GM18867 (cell line): ENCODE data around the gene FUT7.

ENCODE experiments used
- ATAC-seq: cut with Tn5 transposase; IDR thresholded peaks from one replicate; pipeline ENCODE4 v1.9.1; 2021; ENCODE audit warnings: mild to moderate bottlenecking, moderate library complexity; ENCODE audit not compliant: unreplicated experiment

The FUT7 gene

DNA sequence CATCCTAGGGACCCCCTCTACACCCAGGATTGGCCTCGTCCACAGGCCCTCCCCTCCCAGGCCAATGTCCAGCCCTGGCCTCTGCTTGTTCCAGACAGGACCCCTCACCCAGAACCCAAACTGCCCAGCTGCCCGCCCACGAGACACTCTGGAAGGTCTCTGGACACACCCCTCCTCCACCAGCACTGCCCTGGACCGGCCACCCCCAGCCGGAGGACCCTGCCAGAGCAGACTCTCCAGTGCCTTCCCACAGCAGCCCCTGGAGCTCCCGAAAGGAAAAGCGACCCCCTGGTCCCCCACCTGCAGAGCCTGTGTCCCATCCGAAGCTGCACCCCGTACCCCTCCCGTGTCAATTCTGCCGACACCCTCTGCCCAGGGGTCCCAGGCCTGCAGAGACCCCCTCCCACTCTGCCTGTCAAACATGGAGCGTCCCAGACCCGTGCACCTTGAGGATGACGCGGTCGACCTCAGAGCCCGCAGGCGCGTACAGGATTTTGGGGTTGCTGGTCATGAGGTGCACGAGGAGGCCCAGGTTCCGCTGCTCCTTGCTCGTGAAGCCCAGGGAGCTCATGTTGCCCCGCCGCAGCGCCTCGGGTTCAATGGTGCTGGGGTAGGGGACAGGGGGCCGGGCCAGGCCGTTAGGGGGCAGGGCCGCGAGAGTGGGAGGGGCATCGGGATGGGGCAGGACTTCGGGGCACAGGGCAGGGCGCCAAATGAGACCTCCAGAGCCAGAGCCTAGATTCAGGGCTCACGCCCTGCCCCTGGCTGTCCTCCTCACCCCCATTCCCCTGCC, 11.8 kb downstream of the FUT7 start:
- ATAC-seq: no peak

DNA sequence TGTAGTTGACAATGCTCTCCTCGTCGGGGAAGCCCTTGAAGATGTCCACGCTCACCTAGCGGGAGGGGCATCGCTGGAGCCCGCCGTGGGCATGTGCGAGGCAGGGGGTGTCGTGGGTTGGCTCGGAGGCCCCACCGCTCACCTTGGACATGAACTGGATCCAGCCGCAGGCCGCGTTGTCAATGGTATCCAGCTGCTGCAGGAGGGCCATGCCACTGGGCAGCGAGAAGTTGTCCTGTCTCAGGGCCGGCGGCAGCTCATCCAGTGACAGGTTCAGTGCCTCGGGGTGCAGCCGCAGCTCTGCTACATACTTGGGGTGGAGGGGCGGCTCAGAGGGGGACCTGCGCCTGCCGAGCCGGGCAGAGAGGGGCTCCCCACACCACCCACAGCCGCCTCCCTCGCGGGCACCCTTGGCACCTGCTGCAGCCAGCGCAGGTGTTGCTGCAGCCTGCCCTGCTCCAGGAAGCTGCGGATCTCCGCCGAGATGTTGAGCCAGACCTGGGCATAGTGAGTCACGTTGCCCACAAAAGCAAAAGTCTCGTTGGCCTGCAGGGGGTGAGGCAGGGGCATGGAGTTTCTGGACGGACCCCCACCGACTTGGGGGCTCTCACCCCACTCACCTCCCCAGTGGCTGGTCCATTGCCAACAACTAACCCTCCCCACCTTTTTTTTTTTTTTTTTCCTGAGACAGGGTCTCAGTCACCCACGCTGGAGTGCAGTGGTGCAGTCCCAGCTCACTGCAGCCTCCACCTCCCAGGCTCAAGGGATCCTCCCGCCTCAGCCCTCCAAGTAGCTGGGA, 12.9 kb downstream of the FUT7 start:
- no peak for ATAC-seq

DNA sequence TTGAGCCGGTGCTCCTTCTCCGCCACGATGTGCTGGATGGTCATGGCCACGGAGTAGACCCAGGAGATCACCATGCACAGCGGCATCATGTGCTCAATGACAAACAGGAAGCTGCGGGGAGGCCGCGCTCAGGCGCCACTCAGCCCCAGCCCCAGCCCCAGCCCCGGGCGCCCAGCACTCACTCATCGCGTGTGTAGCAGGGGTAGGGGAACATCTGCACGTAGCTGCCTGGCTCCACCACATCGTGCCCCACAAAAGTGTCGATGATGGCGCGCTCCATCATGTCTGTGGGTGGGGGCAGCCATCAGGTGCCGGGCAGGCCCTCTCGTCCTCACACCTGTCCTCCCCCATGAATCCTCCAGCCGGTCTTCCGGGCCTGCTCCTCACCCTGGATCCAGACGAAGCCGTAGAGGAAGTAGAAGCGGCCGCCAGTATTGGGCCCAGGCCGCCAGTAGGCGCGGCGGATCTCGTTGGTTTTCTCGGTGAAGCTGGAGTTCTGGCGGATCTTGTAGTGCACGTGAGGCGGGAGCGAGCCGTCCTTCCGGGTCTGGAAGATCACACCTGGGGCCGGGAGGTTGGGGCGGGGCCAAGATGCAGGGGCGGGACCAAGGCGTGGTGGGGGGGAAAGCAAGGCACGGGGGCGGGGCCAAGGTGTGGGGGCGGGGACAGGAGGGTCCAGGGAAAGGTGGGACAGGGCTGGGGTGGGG, 13.9 kb downstream of the FUT7 start:
- ATAC-seq: no peak

- no peak for ATAC-seq
Observed at GRCh38 chr9:137017071-137017470, 14.8 kb downstream of the FUT7 start.

DNA sequence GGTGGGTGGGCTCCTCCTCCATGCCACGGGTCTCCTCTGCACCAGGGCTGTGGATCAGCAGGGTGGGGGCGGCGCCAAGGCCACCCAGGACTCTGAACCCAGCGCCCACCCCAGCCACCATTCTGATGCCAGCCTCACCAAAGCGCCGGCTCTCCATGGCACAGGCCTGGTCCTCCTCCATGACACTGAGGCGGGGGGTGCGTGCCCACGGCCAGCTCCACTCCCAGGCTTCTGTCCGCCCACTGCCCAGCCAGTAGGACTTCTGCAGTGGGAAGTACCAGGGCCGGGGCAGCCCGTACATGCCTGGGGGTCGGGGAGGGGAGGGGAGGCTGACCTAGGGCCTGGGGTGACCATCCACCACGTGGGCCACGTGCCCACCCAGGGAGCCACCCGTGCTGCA, 15.5 kb downstream of the FUT7 start:
- no peak for ATAC-seq

DNA sequence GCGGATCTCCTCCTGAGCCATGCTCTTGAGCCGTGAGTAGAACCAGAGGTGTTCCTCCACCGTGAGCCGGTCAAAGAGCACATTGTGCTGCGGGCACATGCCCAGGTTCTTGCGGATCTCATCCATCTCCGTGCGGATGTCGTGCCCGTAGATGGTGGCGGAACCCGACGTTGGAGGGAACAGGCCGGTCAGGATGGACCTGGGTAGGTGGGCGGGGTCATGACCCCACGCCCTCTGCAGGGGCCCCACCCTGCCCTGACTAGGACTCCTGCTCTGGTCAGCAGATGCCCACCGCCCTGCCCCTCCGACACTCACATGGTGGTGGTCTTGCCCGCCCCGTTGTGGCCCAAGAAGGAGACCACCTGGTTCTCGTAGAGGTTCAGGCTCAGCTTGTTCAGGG, 15.9 kb downstream of the FUT7 start:
- no peak for ATAC-seq

DNA sequence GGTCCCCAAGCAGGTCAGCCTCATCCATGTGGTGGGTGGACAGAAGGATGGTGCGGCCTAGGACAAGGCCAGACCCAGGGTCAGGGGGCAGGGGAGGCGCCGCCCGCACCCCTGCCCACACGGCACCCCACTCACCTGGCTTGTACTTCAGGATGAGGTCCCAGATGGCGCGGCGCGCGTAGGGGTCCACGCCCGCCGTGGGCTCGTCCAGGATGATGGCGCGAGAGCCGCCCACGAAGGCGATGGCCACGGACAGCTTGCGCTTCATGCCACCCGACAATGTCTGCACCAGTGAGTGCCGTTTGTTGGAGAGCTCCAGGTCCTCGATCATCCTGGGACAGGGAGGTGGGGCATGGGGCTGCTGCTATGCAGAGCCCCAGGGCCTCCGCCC, 16.4 kb downstream of the FUT7 start:
- no peak for ATAC-seq

- no peak for ATAC-seq
Observed at GRCh38 chr9:137014776-137015539, 16.9 kb downstream of the FUT7 start.

DNA sequence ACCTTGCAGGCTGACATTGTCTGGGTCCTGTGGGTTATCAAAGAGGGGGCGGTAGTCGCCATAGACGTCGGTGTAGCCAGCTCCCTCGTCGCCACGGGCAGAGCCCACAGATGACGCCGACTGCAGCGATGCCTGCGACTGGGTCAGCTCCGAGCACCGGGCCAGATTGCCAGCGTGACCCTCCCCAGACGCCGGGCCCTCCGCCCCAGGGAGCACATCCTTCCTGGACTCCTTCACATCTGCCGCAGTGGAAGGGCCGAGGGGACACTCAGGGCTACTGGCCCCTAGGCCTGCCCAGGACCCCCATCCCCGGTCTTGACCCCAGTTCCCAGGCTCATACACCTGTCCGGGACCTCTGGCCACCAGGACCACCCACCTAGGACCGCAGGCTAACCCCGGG, 17.7 kb downstream of the FUT7 start:
- ATAC-seq: no peak

- no peak for ATAC-seq
Observed at GRCh38 chr9:137013571-137013940, 18.3 kb downstream of the FUT7 start.

DNA sequence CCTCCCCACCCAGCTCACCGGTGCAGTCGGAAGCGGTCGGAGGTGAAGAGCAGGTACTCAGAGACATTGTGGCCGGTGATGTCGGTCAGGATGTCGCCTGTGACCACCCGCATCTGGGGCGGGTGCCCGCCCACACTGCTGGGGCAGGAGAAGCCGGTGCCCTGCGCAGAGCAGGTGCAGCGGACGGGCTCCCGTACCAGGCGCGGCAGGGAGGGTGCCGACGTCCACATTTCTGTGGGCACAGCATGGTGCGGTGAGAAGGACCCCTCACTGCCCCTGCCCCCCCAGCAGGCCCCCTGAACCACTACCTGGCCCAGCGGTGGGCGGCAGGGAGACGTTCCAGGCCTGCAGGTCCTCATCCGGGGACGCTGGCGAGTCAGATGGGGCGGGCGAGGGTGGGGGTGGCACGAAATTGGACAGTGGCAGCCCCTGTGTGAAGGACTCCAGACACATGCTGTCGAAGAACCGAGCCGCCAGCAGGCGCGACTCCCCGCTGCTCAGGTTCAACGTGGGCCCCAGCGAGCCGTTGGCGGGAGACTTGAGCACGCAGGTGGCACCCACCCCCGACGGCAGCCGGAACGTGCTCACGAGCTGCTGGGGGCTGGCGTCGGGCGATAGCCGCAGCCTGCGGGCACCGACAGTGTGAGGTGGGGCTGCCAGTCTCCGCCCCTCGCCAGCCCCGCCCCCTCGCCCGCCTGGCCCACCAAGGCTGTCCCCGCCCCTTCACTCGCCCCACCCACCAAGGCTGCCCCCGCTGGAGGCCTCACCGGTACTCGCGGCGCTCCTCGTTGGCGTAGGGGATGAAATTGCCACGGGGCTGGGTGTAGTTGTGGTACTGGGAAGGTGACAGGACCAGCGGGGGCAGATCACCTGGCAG, 19.0 kb downstream of the FUT7 start:
- no peak for ATAC-seq

DNA sequence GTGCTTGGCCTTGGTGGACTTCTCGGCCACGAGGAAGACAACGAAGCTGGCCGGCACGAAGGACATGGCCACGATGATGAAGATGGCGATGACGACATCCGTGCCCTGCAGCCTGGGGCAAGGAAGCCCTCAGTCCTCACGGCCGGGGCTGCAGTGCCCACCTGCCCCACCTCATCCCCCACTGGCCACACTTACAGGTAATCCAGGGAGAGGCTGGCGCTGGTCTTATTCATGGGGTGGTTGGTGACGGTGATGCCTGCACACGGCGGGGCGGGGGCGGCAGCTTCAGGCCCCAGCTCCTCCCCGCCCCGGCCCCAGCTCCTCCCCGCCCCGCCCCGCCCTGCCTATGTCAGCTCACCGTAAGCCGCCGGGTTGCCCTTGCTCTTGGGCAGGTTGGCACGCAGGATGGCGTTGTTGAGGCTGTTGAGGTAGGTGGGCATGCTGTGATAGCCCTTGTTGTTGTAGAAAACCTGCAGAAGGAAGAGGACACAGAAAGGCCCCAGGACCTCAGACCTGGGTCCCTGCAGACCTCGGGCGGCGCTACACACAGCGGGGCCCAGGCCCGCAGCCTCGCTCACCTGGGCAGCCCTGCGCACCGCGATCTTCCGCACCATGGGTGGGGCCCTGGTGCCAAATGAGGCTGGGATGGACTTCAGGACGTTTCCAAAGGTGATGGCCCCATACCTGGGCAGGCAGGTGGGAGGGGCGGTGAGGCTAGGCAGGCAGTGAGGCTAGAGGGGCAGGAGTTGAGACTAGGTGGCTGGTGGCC, 19.8 kb downstream of the FUT7 start:
- ATAC-seq: no peak

DNA sequence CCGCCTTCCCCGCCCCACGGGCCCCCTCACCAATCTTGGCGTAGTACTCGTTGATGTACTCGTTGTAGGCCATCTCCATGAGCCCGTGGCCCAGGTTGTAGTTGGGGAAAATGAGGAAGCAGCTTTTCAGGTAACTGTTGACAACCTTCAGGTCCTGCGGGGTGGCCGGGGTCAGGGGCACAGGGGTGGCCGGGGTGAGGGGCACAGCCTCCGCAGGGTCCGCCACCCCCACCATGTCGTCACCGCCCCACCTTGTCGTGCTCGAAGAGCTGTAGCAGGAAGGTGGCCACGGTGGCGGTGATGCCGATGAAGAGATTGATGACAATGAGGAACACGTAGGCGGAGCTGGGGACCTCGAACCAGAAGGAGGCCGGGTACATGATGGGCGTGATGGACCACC, 20.7 kb downstream of the FUT7 start:
- no peak for ATAC-seq

GRCh38 chr9:137009938-137010732, 21.8 kb downstream of the FUT7 start:
- ATAC-seq: no peak

- no peak for ATAC-seq
Observed at GRCh38 chr9:137009217-137009616, 22.7 kb downstream of the FUT7 start.

- no peak for ATAC-seq
Observed at GRCh38 chr9:137008312-137008711, 23.6 kb downstream of the FUT7 start.

GRCh38 chr9:137007816-137008270, 24.0 kb downstream of the FUT7 start:
- ATAC-seq: no peak

DNA sequence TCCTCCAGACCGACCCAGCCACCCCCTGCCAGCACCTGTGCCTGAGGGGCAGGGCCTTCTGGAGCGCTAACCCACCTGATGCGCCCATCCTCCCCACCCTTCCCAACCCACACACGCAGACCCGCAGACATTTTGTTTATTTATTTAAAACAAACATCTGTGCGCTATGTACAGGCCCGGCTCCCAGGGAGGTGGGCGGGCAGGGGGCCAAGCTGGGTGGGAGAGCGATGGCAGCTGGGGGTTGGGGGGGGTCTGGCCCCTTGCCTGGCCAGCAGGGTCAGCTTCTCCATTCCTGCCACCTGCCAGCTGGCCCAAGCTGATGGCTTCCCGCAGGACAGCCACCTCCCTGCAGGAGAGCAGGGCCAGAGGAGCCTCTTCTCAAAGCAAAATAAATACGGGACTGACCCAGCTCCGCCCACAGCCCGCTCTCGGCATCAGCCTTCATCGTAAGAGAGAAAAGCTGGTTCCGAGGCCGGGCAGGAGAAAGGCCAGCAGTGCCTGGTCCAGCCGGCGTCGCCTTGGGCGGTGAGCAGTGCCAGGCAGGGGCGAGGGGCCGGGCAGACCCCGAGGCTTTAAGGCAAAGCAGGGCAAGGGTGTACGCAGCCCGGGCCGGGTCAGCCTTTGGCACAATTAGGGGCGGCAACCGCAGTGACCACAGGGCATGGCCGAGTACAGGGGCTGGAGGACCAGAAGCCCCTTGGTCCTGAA, 24.6 kb downstream of the FUT7 start:
- ATAC-seq: no peak
